Daoy (cell line): ENCODE data around the gene ZNF581. TPM values are rescaled to one million over a fixed set of nuclear protein-coding genes. Genes with fewer than 3 reads are reported as not detected.

Source experiments
- DNase-seq: peaks from one replicate; pipeline ENCODE4 v3.0.0-alpha.2; 2015; ENCODE audit warnings: low read depth
- total RNA-seq: library from RNA; depleted of rRNA; stranded (reverse); fragments of >200 nt; shearing (Covaris generic); gene quantifications from 2 replicates; pipeline ENCODE4 v1.2.3, GENCODE V29; 2014

The ZNF581 gene
- total RNA-seq, 1 experiment from 2014 or later, result 15.9 TPM

DNA sequence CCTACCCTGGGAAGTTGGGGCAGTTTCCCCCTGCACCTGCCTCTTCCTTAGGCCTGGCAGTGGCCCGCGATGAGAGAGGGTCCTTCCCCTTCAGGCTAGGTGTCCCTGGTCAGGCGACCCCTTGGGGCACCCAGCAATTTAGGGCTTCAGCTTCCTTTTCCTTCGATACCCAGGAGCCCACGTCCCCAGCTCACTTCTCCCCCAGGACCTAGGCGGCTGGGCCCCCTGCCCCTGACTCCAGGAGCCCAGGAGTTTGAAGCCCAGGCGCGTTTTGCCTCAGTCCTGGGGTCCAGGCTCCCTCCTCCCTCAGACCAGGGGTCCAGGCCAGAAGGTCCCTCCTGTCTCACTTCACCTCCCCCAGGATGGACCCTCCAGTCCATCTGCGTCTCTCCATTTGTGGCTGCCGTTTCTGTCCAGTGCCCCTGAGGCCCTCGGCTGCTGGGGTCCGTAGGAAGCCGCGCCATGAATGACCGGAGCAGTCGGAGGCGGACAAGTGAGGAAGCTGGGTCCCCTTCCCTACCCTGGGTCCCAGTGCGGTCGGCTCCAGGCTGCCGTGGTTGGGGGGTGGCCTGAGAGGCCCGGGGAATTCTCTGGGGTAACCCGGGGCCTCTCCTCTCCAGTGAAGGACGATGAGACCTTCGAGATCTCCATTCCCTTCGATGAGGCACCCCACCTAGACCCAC is 5.3 kb downstream of the ZNF581 start:
- DNase-seq, result no peak

DNA sequence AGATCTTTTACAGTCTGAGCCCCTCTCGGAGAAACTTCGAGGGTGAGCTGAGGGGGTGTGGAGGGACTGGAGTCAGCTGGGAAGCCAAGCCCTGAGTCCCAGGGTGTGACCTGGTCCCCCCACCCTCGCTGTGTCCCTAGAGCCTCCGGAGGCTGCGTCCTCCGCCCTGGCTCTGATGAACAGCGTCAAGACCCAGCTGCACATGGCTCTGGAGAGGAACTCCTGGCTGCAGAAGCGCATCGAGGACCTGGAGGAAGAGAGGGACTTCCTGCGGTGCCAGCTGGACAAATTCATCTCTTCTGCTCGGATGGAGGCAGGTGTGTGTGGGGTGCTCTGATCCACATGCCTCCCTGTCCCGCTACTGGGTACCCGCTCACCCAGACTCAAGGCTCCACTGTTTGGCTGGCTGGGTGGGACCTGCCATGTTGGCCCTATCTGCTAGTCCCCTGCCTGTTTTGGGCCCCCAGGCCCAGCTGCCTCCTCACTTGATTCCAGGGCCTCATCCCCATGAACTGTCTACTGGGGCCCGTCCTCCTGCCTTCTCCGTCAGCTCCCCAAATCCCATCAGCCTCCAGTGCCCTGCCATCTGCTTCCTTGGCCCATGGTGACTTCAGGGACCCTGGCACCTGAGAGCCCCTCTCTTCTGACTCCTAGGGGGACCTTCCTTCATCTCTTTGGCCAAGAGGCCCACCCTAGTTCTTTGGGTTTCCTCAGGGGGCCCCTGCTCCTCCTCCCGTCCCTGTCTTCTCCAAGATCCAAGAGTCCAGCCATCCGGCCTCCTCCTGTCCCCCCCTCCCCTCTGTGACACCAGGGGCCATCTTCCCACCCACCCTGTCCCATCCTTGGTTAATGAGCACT is 6.0 kb downstream of the ZNF581 start:
- no peak for DNase-seq

DNA sequence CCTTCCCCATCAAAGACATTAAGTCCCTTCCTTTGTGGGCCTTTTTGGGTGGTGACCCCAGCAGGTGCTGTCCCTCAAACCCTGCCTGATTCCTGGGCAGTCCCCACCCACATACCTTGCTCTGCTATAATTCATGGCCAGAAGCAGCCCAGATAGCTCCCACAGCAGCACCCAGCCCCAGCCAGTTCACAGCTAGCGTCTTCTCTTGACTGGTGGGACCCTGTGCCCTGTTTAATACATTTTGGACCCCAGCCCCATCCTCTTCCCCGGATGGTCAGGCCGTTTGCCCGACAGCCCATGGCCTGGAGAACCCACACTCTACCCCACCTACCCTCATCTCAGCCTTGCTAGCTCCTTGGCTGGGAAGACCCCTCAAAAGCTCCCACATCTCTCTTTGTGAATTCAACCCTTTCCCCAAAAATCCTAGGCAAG is 6.7 kb downstream of the ZNF581 start:
- DNase-seq, result no peak

DNA sequence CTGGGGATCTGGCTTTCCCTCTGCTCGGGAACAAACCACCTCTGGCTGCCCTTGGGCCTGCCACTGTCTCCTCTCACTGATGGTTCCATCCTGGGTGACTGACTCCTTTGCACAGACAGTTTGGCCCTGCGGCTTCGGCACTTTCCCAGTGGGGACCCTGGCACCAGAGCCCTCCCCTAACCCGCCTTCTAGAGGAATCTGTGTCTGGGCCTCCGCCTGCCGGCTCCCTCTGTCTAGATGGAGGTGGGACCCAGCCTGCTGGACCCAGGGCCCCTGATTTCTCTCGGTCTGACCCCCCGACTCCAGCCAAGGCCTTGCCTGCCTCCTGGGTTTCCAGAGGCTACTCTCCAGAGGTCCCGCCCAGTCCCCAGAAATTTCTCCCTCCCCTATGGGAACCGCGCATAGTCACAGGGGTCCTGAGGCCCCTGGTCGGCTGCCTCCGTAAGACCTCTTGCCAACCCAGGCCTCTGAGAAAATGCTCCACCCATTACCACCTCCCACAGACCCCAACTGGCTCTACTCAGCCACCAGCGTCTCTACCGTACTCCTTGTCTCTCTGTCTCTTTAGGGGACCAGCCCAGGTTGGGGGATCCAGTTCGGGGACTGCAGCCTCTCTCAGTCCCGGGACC is 7.3 kb downstream of the ZNF581 start:
- no peak for DNase-seq

DNA sequence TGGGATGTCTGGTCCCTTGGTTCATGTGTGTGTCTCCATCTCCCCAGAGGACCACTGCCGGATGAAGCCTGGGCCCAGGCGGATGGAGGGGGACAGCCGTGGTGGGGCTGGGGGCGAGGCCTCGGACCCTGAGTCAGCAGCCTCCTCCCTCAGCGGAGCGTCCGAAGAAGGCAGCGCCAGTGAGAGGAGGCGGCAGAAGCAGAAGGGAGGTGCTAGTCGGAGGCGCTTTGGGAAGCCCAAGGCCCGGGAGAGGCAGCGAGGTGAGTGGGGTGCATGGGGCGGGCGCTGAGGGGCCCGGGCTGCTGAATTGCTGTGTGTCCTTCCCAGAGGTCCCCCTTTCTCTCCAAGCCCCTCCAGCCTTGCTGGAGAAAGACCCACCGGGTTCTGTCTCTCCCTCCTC is 7.8 kb downstream of the ZNF581 start:
- no peak for DNase-seq

DNA sequence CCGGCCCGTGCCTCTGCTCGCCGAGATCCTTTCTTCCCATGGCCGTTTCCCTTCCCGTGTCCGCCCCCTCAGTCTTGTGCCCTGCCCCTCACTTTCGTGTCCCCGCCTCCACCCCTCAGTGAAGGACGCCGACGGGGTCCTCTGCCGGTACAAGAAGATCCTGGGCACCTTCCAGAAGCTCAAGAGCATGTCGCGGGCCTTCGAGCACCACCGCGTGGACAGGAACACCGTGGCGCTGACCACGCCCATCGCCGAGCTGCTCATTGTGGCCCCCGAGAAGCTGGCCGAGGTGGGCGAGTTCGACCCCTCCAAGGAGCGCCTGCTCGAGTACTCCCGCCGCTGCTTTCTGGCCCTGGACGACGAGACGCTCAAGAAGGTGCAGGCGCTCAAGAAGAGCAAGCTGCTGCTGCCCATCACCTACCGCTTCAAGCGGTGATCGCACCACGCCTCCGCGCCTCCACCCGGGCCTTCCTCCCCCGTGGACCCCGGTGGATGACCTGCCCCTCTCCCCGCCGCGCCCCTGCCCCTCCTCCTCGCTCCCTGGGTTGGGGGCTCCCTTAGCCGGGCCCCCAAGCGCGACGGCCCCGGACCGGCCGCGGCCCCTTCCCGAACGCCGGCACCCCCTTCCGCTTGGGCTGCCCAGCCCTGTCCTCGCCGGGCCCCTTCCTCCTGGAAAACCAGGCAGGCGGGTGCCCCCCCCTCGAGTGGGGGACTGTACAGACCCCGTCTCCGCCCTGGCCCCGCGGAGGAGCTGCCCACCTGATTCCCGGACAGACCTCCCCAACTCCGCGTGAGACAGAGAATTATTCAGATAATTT is 9.1 kb downstream of the ZNF581 start:
- no peak for DNase-seq

DNA sequence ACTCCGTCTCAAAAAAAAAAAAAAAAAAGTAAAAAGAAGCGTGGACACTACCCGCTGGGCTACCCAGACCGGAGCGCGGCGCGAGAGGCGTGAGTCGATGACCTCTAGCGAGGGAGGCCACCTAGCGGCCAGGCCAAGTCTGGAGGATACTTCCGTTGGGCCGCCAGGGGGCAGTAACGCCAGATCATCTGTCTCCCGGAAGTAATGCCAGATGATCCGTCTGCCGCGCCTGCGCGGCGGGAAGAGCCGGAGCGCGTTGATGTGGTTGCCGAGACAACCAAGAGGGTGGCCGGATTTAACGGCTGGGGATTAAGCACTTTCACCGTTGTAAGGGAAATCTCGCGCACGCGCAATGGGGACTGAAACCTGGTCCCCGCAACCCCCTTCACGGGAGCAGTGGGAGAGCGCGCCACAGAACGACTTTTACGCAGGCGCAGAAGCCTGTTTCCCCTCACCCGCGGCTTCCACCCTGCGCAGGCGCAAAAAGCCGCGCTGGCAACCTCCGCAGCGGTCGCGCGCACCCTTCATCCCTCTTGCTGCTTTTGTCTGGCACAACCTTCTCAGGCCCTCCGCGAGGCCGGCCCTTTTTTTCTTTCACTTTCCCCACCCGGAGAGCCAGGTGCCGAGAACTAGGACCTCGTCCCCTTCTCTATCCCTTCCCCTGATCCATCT is 10.3 kb downstream of the ZNF581 start:
- DNase-seq, result peak; percentile 99

DNA sequence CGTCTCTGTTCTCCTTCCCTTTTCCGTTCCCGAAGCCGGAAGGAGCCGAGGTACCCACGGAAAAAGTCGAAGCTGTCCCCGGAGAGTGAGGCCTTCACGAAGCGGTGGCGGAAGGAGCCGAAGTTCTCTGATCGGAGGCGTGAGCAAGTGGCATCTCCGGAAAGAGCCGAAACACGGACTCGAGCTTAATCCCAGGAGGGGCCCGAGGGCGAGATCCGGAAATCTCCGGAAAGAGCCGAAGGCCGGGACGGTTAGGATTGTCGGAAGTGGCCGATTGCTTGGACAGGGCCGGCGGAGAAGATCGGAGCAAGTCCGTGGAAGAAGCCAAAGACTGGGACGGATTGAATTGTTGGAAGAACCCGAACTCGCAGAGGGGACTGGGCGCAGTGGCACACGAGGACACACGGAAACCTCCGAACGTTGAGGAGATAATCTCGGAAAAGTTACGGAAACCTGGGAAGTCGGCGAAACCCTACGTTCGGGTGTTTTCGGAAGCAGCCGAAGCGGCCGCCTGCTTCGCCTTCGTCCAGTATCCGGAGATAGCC is 10.9 kb downstream of the ZNF581 start:
- peak; percentile 99 for DNase-seq

DNA sequence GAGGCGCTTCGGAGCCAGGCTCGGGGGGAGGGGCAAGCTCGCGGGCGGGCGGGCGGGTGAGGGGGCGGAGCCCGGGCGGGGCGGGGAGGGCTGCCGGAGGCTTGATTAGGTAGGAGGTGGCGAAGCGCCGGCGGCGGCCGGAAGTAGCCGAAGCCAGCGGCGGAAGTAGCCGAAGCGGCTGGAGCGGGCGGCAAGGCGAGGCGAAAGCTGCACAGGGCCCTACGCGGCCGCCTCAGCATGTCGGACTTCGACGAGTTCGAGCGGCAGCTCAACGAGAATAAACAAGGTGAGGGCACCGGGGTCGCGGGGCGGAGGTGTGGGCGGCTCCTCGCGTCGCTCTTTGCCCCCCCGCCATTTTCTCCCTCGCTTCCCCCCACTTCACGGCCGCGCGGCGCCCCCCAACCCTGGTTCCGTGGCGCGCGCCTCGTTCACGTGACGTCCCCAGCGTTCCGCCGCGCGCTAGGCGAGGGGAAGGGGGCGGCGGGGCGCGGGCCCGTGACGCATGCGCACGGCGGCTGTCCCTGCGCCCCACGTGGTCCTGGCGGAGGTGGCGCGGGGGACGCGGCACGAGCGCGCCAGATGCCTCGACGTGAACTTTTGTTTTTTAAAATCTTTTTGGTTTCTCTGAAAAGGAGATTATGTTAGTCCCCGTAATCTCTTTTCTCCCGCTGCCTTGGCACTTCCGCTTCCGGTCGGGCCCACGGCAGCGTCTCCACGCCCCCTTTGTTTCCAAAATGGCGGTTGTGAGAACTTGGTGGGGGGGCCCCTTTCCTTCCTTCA is 11.6 kb downstream of the ZNF581 start, which contains the start of gene U2AF2:
TSS of gene U2AF2 (plus strand) at position 168 of the 780 bp plus-strand sequence. CDS start at position 238, 70 bp downstream.
- DNase-seq, result peak; percentile 95

DNA sequence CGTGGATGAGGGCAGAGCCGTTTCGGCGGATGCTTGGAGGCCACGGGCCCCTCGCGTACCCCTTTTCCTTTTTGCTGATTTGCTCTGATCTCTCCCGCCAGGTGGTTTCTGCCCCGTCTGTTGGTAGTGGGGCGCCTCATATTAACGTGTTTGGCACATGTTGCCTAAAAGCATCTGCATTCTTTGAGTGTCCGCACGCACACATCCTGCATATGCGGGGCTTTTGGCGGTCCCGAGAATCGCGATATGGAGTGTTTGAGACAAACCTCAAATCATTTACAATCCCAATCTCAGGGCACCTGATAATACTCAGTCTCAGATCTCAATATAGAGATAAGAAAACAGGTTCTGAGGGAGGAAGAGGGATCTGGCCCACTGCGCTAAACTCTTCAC is 12.2 kb downstream of the ZNF581 start:
- DNase-seq, result no peak

DNA sequence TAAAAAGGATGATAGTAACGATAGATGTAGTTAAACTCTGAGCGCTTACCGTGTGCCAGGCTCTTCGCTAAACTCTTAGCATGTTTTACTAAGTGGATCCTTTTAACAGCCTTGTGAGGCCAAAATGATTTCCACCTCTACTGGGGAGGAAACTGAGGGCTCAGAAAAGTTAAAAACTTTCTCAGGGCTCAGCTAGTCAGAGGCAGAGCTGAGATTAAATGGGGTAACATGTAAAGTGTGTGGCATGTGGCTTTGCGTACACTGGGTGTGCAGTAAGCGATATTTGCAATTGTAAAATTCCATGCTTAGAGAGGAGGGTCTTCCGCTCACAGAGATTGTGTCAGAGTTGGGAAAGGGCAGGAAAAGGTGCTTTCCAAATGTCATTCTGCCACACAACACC is 13.1 kb downstream of the ZNF581 start:
- no peak for DNase-seq

DNA sequence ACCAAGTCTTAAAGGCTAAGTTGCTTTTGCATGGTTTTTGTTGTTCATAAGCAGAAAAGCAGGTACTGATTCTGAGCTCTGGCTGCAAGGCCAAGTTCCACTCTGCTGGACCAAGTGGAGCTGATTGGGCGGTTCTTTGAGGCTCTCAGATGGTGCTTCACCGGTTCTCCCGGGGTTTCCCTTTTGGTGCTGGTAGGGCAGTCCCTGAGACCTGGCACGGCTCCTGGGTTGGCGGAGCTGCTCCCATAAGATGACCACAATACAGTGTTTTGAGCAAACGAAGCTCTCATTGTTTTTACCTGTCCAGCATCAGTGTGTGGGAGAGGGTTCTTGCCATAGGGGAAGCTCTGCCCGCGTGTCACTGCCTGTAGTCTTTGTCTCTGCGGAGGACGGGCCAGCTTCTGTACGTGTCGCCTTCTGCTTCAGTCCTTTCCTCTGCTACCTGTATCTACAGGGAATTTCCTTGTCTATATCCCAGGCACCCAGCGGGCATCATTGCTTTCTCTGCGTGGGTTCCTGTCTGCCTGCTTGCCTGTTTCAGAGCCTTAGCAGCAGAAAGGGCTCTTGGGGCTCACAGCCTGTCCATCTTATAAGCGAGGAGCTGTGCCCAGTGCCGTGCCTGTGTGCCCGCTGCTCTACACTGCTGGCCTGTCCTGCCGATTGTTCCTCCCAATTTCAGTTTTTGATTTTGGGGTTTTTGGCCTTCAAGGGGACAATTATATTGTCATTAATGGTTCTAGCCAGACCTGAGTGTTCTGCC is 13.7 kb downstream of the ZNF581 start:
- no peak for DNase-seq

DNA sequence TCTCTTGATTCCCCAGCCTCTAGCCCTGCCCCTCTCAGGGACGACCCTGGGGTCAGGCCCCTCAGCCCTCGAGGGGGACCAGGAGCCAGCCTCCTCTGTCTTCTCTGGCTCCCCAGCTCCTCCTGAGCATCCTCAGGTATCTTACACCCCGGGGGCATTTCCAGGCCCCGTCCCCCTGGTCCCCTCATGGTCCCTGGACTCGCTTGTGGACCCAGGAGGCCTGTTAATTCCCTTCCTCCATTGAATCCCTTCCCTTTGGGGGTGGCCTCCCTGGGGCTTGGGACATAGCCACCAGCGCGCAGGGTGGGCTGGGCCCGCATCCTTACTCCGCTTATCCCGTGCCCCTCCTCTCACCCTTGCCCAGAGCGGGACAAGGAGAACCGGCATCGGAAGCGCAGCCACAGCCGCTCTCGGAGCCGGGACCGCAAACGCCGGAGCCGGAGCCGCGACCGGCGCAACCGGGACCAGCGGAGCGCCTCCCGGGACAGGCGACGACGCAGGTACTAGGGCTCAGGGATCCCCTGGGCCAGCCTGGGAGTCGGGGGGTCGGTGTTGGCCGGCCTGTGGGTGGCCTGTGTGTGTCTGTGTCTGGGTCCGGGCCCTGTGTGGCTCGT is 15.5 kb downstream of the ZNF581 start:
- DNase-seq, result no peak

DNA sequence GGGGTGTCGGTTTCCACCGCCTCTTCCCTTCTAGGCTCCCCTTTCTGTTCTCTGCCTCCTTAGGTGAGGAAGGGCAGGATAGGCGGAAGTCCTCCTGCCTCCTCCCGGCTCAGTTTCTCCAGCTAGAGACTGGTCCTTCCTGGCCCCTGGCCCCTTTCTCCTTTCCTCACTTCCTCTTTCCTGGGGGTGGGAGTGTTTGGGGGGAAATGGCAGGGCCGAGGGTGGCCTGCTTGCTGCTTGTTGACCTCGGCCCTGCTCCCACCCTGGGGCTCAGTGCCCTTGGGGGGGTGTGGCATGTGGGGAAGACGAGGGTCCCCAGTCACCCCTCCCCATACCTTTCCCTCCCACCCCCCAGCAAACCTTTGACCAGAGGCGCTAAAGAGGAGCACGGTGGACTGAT is 16.4 kb downstream of the ZNF581 start:
- no peak for DNase-seq

DNA sequence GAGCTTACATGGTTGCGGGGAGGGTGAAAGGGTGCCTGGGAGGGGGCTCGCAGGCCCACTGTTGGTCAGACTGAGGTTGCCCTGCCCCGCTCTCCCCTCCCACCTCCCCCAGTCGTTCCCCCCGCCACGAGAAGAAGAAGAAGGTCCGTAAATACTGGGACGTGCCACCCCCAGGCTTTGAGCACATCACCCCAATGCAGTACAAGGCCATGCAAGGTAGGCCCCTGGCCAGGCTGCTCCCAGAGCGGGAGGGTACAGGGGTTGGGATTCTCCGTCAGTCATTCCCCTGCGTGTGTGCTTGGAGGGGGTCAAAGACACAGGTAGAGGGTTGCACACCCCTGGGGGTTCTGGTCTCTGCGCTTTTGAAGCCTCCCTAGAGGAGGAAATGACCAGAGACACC is 17.0 kb downstream of the ZNF581 start:
- no peak for DNase-seq

DNA sequence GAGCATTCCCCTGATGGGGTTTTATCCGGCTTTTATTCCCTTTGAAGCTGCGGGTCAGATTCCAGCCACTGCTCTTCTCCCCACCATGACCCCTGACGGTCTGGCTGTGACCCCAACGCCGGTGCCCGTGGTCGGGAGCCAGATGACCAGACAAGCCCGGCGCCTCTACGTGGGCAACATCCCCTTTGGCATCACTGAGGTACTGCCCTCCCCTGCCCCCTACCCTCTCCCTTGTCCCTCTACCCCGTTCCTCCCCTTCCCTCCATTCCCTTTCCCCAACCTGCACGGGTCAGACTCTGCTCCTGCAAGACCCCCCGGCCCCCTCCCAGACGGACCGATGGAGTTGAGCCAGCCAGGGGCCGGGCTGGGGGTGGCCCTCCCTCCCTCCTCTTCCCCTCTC is 17.5 kb downstream of the ZNF581 start:
- no peak for DNase-seq

DNA sequence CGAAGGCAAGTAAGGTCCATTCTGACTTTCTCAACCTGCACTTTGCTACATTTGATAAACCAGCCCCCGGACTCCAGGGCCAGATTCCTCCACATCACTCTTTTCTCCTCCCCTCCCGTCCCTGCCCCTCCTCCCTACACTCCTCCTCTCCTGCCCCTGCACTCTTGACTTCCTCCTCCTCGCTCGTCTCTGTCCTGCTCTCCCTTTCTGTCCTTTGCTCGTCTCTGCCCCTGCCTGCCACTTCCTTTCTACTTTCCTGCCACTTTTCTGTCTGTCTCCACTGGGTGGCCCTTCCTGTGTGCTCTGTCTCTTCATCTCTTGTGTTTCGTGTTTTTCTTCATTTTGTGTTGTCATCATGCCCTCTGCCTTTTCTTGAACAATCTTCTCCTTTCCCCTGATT is 18.4 kb downstream of the ZNF581 start:
- no peak for DNase-seq

DNA sequence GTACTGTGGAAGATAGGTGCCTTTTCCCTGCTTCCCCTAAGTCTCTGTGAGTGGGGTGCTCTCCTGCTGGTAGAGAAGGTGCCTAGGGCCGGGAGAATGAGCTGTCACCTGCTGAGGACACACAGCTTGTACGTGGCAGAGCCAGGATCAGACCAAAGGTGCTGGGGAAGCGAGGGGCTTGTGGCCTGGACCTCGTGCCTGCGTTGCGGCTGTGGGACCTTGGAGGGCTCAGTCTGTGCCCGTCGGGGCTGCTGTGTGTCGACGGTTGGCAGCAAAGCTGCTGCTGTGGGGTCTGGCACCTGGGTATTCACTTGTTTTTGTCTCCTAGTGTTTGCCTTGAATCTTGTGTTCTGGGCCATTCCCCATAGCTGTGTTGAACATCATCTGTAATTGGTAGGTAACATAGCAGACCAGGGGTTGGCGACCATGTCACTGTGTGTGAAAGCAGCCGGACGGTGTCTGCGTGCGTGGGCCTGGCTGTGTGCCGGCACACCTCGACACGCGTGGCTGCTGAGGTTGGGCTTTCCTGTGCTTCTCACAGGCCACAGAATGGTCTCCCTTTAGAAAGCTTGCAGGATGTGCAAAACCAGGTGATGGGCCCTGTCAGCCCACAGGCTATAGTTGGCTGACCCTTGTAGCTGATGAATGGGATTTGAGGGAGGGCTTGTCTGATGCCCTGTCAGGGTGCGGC is 20.5 kb downstream of the ZNF581 start:
- DNase-seq, result no peak
